ENCODE results near the gene SIKE1.
"Not testable (repeated sequence)": the region's sequence is repeated elsewhere in the genome, so short reads cannot be mapped to it uniquely, and the experiment has no call there.

The SIKE1 gene

DNA sequence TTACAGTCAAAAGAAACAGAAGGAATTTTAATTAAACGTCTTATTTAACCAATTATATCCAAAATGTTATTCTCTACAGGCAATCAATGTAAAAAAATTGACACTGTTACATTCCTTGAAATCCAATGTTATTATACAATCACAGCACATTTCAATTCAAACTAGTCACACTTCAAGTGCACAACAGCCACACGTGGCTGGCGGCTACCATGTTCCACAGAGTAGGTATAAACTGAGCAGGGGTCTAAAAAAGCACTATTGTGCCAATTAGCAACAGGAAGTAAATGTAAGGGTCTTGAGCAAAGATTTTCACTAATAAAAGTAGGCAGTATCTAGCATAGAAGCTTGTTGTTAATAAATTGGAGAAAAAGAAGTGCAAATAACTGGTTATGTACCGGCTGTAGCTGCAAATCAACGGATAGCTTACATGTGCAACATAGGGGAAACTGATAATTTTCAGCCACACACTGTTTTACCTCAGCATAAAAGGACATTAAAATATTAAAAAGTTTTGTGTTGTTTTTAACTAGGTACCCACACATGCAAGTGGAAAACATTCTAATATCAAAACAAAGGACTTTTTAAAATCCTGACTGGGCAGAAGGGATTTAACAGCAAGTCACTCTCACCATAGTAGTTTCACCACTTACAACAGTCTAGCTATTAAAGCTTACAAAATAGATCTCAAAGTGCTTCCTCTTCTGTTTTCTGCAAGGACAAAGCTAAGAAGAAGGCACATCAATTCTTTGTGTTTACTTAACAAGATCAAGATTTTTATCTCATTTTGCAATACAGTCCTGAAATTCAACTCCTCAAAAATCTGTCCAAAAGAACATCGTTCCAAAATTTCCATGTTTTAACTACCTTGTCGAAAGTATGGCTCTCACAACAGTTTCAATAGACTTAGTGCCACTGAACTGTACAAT lies 25.2 kb downstream of the SIKE1 start:
- no peak for DNase-seq (ENCODE audit: low read depth)

DNA sequence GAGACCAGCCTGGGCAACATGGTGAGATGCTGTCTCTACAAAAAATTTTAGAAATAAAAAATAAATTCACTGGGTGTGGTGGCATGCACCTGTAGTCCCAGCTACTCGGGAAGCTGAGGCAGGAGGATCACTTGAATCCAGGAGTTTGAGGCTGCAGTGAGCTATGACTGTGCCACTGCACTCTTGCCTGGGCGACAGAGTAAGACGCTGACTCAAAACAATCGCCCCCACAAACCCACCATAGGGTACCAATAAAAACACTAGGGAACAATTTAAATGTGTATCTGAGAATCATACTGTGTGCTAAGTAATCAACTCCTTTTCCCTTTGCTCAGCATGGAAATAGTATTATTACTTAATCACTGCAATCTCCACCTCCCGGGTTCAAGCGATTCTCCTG lies 26.8 kb downstream of the SIKE1 start:
- DNase-seq (ENCODE audit: low read depth): not testable (repeated sequence)

DNA sequence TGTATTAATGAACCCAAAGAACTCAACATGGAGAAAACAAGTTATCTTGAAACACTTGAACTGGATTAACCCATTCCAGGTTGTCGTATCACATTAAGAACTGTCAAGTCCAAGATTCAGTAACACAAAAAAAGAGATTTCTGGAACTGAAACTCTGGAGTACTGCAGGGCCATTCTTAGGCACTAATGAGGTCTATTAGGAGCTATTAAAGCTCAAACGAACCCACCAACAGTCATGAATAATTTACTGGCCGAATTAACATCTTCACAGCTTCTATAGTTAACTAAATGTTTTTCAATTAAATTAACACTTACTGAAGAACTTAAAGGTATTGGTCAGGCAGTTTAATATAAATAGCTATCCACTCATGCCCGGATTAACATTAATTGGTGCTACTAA lies 27.3 kb downstream of the SIKE1 start:
- DNase-seq (ENCODE audit: low read depth): no peak

GRCh38 chr1:114750780-114751179 lies 29.7 kb downstream of the SIKE1 start:
- DNase-seq (ENCODE audit: low read depth): no peak

- DNase-seq (ENCODE audit: low read depth): no peak
These were observed 30.6 kb downstream of the SIKE1 start for GRCh38 chr1:114749835-114750234.

DNA sequence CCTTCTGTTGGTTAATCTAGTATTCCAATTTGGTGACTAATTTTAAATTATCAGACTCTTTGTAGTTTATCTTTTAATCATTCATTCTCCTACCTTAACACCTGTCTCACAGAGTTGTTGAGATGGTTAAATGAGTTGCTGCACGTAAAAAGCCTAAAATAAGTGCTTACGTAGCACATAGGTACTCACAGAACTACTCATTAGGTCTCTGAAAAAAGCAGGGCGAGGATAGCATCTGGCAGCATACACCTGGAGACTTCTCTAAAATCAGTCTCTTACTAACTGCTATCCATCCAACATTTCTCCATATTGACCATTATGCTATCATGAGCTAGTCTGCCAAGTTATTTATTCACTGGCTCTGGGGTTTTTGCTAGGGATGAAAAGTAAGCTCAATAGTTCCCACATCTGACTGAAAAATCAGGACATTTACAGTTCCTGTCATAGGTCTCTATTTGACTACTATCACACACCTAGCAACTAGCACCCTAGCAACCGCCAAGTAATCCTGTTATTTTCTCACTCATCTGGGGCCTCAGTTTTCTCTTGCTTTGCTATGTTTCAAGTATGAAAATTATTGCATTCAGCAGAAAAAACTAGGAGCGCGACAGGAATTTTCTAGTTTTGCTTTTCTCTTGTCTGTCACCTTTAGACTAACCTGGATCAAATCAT lies 33.9 kb downstream of the SIKE1 start:
- no peak for DNase-seq (ENCODE audit: low read depth)

DNA sequence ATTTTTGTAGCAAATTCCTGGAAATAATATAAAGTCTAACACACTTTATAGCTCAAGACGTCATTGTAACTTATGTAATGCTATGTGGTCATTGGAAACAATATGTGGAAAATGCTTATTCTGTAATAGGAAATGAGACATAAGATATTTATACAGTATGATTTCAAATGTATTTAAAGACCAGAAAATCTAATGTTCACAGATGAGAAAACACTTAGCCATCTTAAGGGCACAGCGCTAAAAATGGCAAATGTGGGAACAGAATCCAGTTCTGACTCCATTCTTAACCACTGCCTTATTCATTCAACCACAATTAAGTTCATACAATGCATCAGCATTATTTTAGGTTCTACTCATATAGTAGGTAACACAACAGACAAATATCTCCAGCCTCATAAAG lies 35.2 kb downstream of the SIKE1 start:
- no peak for DNase-seq (ENCODE audit: low read depth)

DNA sequence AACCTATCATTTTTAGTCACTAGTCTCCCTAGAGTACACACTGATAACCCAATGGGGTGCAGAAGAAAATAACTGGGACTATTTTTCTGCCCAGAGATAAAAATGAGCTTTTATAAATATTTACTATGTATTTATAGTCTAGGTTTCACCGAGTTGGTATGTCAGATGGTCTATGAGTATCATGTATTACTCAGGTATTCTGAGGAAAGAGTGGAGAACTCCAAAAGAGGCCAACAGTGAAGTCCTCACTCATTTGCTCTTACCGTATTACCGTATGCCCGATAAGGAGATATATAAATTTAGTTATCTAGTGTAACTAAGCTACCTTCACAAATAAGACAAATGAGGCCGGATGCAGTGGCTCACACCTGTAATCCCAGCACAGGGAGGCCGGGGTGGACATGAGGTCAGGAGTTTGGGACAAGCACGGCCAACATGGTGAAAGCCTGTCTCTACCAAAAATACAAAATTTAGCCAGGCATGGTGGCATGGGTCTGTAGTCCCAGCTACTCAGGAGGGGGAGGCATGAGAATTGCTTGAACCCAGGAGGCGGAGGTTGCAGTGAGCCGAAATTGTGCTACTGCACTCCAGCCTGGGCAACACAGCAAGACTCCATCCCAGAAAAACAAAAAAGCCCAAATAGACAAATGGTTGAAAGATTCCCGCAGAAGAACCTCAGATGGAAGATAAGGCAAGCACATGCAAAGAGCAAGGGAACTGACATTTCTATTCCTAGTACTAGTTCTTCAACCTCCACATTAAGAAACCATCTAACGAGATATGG lies 38.3 kb downstream of the SIKE1 start:
- DNase-seq (ENCODE audit: low read depth): no peak

GRCh38 chr1:114740331-114740730 lies 40.2 kb downstream of the SIKE1 start:
- DNase-seq (ENCODE audit: low read depth): no peak

DNA sequence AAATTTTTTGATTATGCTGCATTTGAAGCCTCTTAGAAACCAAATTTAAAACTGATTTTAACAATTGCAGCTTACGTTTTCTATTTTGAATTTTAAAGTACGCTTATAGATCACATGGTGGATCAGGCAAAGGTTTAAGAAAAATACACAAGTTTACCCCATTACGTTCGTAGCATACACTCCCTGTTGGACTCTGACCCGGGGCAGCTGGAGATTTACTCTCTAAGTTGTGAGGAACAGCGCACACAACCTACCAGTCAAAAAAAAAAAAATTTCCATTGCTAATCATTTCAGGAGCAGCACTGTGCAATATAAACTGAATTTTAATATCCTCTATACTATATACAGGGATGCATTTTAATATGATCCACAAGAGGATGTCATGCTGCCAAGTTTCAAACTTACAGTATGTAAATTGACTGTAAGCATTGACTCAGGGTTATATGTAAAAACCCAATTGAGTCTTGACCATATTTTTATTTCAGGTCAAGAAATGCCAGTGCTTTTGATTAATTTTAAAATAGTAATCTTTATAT lies 43.1 kb downstream of the SIKE1 start:
- no peak for DNase-seq (ENCODE audit: low read depth)

DNA sequence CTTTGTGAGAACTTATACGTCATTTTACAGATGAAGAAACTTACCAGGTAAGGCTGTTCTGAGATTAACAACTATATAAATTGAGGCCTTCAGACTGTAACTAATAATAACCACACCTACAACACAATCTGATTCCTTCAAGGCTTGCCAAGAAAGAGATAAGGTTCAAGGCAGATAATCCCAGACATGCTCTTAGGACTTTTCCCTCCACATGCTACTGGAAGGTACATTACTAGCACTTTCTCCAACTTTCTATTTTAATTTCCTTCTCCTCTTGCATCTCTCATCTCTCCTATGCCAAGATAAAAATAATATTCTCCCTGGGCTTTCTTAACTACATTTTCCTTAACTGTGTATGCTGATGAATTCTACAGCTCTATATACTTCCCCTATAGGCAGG lies 45.0 kb downstream of the SIKE1 start:
- no peak for DNase-seq (ENCODE audit: low read depth)

GRCh38 chr1:114729782-114730181 lies 50.7 kb downstream of the SIKE1 start:
- no peak for DNase-seq (ENCODE audit: low read depth)

- DNase-seq (ENCODE audit: low read depth): no peak
These were observed 51.9 kb downstream of the SIKE1 start for GRCh38 chr1:114728553-114728952.

- DNase-seq (ENCODE audit: low read depth): no peak
These were observed 55.3 kb downstream of the SIKE1 start for GRCh38 chr1:114725230-114725629.

DNA sequence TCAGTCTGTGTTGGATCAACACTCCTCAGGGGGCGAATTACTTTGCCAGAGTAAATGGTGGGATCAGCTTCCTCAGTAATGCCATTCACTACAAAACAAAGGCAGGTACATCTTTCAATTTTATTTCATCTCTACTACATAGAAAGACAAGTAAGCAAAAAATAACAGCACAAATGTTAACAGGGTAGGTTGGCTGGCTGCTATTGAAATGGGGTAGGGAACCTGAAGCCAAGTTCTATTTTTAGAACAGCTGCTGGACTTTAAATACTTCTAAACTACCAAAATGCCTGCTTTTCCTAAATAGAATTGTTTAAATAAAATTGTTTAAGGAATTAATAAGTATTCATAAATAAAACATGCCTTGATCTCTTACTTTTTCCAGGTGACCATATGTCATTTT lies 56.6 kb downstream of the SIKE1 start:
- DNase-seq (ENCODE audit: low read depth): no peak

DNA sequence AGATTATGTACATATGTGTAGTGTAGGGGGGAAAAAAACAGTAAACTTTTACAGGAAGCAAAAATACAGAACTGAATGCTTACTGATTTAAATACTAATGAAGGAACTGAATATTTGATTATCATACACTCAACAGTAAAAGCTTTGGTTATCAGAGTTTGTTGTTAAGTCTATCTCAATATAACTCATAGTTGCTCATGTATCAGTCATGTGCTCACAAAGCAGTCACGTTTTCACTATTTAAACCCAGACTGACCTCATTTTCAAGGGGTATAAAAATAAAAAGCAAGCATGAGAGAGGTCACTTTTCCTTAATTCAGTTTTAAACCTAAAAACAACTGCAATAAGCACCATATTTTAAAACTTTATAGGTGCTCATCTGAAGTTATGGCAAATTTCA lies 57.0 kb downstream of the SIKE1 start:
- DNase-seq (ENCODE audit: low read depth): no peak

DNA sequence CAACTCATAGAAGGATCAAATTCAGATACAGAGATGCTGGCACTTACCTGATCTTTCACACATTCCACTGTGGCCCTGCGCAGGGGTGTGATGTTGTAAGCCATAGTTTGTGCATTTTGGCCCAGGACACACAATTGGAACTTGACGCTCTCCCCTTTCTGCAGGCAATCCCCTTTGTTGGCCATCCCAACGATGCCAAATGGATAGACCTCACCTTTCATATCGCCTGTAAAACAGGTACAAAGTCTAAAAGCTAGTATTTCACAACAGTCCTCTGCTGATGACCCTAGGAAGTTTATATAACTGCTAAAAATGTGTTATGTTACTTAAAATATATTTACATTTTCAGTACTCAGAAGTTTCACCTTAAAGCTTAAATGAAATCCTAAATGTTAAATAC lies 60.0 kb downstream of the SIKE1 start:
- no peak for DNase-seq (ENCODE audit: low read depth)
